ENCODE data around the gene DIPK1C. TPM values are rescaled to one million over a fixed set of nuclear protein-coding genes. Genes with fewer than 3 reads are reported as not detected.

Gene DIPK1C
- total and polyA plus RNA-seq, 2 experiments from 2014 or later = 0.07 TPM; not detected in 1

DNA sequence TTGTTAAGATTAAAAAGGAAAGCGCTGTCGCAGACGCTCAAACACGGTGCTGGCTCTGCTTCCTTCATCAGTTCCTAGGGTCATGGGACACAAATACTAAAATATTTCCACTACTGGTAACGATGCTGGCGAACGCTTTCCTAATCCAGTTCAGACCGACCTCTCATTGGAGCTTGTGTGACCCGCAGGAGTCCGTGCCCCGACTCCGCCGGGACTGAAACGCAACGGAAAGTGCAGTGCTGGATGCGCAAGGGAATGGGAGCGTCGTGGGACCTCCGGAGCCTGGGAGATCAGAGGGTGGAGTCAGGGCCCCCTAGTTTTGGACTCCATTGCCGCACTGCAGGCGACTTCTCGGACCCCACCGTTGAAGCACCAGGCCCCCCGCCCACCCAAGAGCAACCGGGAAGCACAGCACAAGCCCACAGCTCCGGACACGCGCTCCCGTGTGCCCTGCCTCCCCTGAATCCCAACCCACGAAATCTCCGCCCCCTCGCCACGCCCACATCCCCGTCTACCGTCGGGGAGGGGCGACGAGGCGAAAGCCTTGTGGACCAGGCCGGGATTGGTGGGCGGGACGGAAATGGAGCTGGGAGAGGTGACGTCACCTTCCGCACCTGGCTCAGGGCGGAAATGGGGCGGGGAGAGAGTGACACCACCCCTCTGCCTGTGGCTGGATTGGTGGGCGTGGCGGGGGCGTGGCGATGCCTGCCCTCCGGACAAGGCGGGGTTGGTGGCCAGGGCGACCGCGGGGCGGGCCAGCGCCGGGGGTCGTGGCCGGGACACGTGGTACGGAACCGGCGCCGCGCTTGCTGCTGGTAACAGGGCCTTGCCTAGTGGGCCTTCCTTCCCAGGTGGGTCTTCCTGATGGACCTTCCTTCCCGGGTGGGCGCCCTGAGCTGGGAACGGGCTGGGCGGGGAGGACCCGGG is 38.7 kb upstream of the DIPK1C start, which contains the start of gene CNDP2:
Gene CNDP2, plus strand, starts transcription at position 783 of the 927 bp plus-strand sequence. CDS start 3,611 bp downstream, outside the sequence.
- Histone ChIP-seq H2AFZ (peak within 1 kb of the TSS; percentile 74), H3K36me3 (ENCODE audit: insufficient read depth) (peaks cover 4% of the 10 kb centered on the region), H3K9me2 (ENCODE audit: insufficient read depth) (no peaks in the 10 kb centered on the region), H3K4me2 (peak within 1 kb of the TSS; percentile 91), H4K20me1 (replicated peaks; ENCODE audit: insufficient read depth) (peaks cover 15% of the 10 kb centered on the region), H3K27ac (ENCODE audit: low read depth) (peak within 1 kb of the TSS; percentile 50), H3K27me3 (ENCODE audit: insufficient read depth) (no peaks in the 10 kb centered on the region), H3K4me3 (peak within 1 kb of the TSS; percentile 68), H3F3A (replicated peaks; ENCODE audit: low read depth) (no peaks in the 10 kb centered on the region), H3K4me1 (ENCODE audit: insufficient read depth) (peaks cover 12% of the 10 kb centered on the region), H3K79me2 (replicated peaks; ENCODE audit: insufficient read depth) (peaks cover 41% of the 10 kb centered on the region)
- TF ChIP-seq EZH2 (IDR thresholded peaks at IDR 0.05; ENCODE audit: low read depth, unreplicated experiment) (no peak), REST (IDR thresholded peaks at IDR 0.05; ENCODE audit: unreplicated experiment) (no peak), POLR2AphosphoS5 (IDR thresholded peaks at IDR 0.05; ENCODE audit: low read depth) (peak; percentile 99), CREB1 (CRISPR knock-in tag; IDR thresholded peaks at IDR 0.05; ENCODE audit: low read depth) (peak; percentile 96), STAT1 (IDR thresholded peaks at IDR 0.05; ENCODE audit: unreplicated experiment) (no peak)
- Mint-ChIP-seq H3K27me3 (ENCODE audit: insufficient read depth, low read depth, poor library complexity) (peaks cover 6% of the 10 kb centered on the region), H3K27ac (peak within 1 kb of the TSS; percentile 98), H3K9me3 (peaks cover 6% of the 10 kb centered on the region; the same call in 1 of the 3 replicates), H3K4me3 (peak within 1 kb of the TSS; percentile 93), H3K4me1 (peaks cover 33% of the 10 kb centered on the region), H3K36me3 (ENCODE audit: low read depth) (peaks cover 30% of the 10 kb centered on the region)
- peak; percentile 99 for DNase-seq (ENCODE audit: low spot score)
- peak; percentile 81 for ATAC-seq

DNA sequence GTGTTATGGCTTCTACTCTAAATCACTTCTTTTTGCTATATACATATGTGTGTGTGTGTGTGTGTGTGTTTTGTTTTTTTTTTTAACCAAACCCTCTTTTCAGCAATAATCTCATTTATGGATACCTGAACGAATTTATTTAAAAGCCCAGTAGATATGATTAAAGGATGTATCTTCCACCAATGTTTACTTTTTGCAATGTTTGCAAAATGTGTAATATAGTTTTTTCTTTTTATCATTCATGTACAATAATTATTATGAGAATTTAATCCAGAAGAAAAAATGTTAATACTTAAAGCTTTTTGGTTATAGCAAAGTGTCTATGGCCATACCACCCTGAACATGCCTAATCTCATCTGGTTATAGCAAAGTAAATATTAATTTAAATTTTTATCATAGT is 37.4 kb upstream of the DIPK1C start:
- no peak overlapping the region for H3K4me3 ChIP-seq
- peaks cover 31% of the 10 kb centered on the region for H3K79me2 ChIP-seq (replicated peaks; ENCODE audit: insufficient read depth)
- no peak for DNase-seq (ENCODE audit: low spot score)
- H3K27me3 Mint-ChIP-seq (ENCODE audit: insufficient read depth, low read depth, poor library complexity) = peaks cover 6% of the 10 kb centered on the region
- H3F3A ChIP-seq (replicated peaks; ENCODE audit: low read depth) = no peaks in the 10 kb centered on the region
- peaks cover 19% of the 10 kb centered on the region for H3K36me3 Mint-ChIP-seq (ENCODE audit: low read depth)
- H4K20me1 ChIP-seq (replicated peaks; ENCODE audit: insufficient read depth) = peaks cover 15% of the 10 kb centered on the region
- no peak overlapping the region for H3K4me2 ChIP-seq
- peaks cover 6% of the 10 kb centered on the region; the same call in 1 of the 3 replicates for H3K9me3 Mint-ChIP-seq
- H3K4me3 Mint-ChIP-seq = peak overlapping the region; percentile 93
- H3K27me3 ChIP-seq (ENCODE audit: insufficient read depth) = no peaks in the 10 kb centered on the region
- peaks cover 12% of the 10 kb centered on the region for H3K4me1 ChIP-seq (ENCODE audit: insufficient read depth)
- no peak for ATAC-seq
- no peak overlapping the region for H3K27ac Mint-ChIP-seq
- peaks cover 28% of the 10 kb centered on the region for H3K4me1 Mint-ChIP-seq
- no peaks in the 10 kb centered on the region for H3K36me3 ChIP-seq (ENCODE audit: insufficient read depth)
- no peak overlapping the region for H3K27ac ChIP-seq (ENCODE audit: low read depth)
- H2AFZ ChIP-seq = no peak overlapping the region
- no peaks in the 10 kb centered on the region for H3K9me2 ChIP-seq (ENCODE audit: insufficient read depth)
- TF ChIP-seq ZNF114 (CRISPR knock-in tag; IDR thresholded peaks at IDR 0.05) (no peak), CTCF (conservative IDR thresholded peaks at IDR 0.05; ENCODE audit: low read depth in 2 of 2) (no peak), EZH2 (IDR thresholded peaks at IDR 0.05; ENCODE audit: low read depth, unreplicated experiment) (no peak), REST (IDR thresholded peaks at IDR 0.05; ENCODE audit: unreplicated experiment) (no peak), NANOG (IDR thresholded peaks at IDR 0.05; ENCODE audit: borderline replicate concordance) (no peak), JUNB (IDR thresholded peaks at IDR 0.05; ENCODE audit: unreplicated experiment) (no peak), POLR2AphosphoS5 (IDR thresholded peaks at IDR 0.05; ENCODE audit: low read depth) (no peak), EZH2phosphoT487 (IDR thresholded peaks at IDR 0.05; ENCODE audit: unreplicated experiment) (no peak)
- TF ChIP-seq, protein P1, sequence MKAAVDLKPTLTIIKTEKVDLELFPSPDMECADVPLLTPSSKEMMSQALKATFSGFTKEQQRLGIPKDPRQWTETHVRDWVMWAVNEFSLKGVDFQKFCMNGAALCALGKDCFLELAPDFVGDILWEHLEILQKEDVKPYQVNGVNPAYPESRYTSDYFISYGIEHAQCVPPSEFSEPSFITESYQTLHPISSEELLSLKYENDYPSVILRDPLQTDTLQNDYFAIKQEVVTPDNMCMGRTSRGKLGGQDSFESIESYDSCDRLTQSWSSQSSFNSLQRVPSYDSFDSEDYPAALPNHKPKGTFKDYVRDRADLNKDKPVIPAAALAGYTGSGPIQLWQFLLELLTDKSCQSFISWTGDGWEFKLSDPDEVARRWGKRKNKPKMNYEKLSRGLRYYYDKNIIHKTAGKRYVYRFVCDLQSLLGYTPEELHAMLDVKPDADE (IDR thresholded peaks at IDR 0.05) = no peak
